GM19463 (cell line): ENCODE data around the gene GALNT8.
"Not testable (repeated sequence)": the region's sequence is repeated elsewhere in the genome, so short reads cannot be mapped to it uniquely, and the experiment has no call there.

ENCODE experiments used
- ATAC-seq: cut with Tn5 transposase; IDR thresholded peaks from one replicate; pipeline ENCODE4 v1.9.1; 2021; ENCODE audit warnings: mild to moderate bottlenecking, moderate library complexity; ENCODE audit not compliant: unreplicated experiment

GALNT8 gene, protein sequence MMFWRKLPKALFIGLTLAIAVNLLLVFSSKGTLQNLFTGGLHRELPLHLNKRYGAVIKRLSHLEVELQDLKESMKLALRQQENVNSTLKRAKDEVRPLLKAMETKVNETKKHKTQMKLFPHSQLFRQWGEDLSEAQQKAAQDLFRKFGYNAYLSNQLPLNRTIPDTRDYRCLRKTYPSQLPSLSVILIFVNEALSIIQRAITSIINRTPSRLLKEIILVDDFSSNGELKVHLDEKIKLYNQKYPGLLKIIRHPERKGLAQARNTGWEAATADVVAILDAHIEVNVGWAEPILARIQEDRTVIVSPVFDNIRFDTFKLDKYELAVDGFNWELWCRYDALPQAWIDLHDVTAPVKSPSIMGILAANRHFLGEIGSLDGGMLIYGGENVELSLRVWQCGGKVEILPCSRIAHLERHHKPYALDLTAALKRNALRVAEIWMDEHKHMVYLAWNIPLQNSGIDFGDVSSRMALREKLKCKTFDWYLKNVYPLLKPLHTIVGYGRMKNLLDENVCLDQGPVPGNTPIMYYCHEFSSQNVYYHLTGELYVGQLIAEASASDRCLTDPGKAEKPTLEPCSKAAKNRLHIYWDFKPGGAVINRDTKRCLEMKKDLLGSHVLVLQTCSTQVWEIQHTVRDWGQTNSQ

DNA sequence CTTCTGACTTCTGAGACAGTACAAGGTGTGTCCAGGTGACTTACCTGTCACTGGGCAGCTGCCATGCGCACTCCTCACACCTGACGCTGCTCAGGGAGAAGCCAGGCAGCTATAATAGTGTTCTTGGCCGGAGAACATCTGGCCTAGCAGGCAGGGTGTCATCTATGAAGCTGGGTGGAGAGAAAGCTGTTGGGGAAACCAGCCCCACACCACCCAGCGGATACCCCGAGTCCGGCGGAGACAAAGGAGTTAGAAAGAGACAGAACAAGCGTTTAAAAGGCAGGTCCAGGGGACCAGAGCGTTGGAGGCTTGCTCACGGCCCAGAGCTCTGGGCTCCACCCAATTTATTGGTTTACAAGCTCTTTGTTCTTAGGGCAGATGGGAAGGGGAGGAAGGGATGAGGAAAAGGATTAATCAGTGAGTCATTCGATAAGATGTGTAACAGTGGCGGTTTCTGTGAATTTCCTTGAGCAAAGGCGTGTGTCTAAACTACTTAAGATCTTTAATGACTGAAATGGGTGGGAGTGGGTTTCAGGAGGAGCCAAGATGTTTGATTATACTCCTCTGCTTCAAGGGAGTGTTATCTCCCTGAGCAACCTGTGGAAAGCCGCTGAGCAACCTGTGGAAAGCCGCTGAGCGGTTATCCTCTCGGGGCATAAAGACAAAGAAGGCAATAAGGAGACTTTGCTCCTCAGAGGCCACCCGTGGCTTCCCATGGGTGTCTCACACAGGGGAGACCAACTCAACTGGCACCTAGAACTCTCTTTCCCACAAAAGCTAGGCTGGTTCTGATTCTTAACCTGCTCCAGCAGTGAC lies at the start of gene GALNT8:
TSS of gene GALNT8 (plus strand) at position 580 of the 816 bp plus-strand sequence. CDS start 278 bp downstream, outside the sequence.
- ATAC-seq, result no peak

DNA sequence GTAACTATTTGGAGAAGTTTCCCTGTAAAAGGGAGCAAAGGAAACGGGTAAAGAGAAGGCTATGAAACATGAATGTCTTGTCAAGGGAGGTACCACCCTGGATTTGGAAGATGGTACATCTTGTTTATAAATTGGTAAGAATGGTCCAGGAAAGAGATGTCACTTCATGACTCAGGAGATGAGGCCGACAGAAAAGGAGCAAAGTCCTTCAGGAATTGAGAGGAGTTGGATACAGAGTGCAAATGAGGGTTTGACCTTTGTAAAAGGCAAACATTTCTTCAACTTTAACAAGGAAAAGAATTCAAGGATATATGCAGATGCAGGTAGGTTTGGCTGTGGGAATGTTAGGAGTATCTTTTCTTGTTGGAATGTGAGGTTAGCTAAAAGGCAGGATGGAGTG lies 40.5 kb upstream of the GALNT8 start:
- ATAC-seq, result no peak

DNA sequence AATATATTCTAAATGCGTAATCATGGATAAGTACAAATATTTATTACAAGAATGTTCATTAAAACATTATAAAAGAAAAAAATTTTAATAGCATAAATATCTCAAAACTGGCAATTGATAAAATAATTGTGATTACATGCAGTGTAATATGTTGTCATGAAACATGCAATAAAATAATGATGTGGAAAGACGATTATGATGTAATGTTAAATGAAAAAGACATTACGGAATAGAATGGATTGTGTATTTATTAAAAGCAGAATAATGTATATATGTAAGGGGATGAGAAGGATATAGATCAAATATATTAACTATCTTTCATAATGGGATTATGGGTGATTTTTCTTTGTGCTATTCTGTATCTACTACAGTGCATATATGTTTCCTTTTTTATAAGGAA lies 38.5 kb upstream of the GALNT8 start:
- ATAC-seq, result no peak

DNA sequence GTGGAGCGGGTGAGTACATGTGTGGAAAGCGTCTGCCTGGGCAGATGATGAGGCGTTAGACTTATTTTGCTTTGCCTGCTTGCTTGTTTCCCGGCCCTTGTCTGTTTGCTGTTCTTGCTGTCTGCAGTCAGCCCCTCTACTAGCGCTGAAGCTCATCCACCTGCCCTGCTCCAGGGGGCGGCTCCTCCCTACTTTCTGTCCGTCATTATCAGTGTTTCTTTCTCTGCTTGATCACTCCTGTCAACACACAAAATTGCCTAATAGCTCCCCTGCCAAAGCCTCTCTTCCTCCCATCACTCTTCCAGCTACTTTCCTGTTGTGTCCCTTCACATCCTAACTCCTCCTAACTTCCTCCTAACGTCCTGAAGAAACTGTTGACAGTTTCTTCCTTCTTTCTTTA lies 34.9 kb upstream of the GALNT8 start:
- ATAC-seq, result no peak

- no peak for ATAC-seq
Observed at GRCh38 chr12:4690760-4691159, 29.4 kb upstream of the GALNT8 start.

DNA sequence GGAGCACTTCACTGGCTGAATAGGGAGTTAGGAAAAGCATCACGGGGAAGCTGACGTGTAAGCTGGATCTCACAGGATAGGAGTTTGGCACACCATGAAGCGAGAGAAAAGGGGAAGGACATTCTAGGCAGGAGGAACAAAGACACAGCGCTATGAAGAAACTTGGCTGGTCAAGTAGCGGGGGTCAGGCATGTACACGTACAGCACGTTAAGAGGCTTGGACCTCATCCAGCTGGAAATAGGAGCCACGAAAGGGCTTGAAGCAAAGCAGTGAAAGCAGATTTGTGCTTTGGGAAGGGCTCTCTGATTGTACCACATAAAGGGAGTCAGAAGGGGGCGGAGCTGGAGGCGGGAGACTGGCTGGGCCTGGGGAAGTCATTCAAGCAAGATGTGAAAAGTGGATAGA lies 19.6 kb upstream of the GALNT8 start:
- ATAC-seq, result no peak

DNA sequence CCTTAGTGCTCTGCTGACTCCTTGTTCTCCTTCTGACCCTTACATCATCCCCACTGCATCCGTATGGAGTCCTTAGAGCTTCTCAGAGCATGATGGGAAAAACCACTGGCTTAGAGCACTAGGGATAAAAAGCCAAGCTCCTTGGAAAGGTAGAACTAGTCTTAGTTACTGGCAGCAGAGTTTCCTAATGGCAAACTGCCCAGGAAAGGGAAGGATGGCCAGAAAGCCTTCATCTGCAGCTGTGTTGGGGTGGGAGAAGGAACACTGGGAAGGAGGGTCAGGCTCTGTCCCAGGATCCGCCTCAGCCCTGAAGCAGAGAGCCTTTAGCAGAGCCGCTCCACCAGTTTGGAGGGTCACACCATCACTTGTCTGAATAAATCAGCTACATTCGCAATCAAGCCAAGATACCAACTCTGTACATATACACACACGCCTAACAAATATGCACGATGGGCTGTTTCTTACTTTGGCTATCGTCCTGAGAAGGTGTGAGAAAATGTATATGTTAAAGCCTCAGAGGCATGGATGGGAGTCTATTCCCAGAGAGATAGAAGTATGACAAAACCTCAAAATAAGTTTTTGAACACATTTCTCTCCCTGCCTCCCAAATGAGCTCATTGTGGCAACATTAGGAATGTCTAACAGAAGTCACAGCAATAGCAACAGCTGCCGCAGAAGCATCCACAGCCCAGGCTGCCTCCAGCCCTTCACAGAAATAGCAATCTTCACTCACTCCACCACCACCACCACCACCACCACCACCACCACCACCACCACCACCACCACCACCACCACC lies 18.6 kb upstream of the GALNT8 start:
- no peak for ATAC-seq

DNA sequence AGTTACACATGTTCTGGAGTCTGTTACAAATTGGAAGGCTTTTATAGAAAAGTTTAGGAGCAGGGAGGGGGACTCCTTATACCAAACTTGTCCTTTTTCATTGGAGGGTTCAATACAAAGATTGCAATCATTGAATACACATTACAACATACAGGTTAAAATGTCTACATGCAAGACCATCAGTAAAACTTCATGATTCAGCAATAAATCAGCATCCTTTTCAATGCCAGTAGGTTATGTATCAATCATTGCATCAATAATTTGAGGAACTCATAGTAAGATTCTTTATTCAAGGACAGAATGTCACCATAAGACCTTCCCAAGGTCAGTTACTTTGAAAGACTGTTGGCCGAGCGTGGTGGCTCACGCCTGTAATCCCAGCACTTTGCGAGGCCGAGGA lies 16.5 kb upstream of the GALNT8 start:
- no peak for ATAC-seq

DNA sequence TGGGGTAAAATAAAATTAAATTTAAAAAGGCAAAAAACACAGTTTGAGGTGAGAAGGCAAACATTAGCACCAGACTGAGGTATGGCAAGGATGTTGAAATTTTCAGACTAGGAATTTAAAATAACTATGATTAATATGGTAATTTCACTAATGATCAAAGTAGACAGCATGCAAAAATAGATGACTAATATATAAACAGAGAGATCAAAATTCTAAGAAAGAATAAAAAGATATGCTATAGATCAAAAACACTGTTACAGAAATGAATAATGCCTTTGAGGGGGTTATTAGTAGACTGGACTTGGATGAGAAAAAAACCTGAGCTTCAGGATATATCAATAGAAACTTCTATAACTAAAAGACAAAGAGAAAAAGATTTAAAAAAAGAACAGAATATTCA lies 14.4 kb upstream of the GALNT8 start:
- ATAC-seq, result no peak

DNA sequence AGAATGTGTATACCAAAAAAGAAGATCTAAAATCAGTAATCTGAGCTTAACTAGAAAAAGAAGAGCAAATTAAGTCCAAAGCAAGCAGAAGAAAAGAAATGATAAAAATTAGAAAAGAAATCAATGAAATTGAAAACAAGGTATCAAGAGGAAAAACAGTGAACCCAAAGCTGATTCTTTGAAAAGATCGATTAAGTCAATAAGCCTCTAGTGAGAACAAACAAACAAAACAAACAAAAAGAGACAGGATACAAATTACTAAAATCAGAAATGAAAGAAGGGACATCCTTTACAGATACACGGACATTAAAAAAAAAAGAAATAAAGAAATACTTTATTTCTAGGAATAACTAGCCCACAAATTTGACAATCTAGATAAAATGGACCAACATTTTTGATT lies 12.9 kb upstream of the GALNT8 start:
- ATAC-seq, result no peak

GRCh38 chr12:4710113-4710512 lies 10.1 kb upstream of the GALNT8 start:
- ATAC-seq, result no peak

DNA sequence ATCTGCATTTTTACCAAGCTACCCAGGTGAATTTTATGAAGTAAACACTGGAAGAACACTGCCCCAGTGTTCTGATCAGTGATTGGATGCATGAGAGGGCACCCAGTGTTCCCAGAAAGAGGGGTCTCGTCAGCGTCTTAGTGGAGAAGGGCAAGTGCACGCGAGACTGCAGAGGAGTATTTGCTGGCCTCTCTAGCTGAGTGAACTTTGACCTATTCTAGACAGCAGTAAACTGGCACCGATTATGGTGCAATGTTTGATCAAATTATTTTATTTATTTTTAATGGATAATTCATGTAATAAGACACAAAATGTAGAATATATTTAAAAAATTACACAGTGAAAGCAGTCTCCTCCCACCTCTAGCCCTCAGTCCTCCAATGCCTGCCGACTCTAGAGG lies 5.3 kb upstream of the GALNT8 start:
- ATAC-seq, result no peak

DNA sequence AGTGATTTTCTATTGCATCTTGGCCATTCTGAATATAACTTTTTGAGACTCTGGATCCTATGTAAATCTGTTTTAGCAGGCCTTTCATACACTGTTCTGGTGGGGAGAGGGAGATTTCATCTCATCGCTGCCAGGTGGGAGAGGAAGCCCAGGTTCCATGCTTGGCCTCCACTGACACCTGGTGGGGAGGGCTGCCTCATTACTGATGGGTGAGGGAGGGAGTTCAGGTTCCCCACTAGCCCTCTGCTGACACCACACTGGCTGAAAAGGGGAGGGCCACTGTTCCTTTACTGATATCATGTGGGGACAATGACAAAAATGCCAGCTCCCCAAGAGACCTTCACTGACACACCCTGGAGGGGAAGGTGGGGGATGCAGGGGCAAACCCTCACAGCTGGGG lies 2.4 kb upstream of the GALNT8 start:
- ATAC-seq, result no peak

- ATAC-seq, result no peak
Observed at GRCh38 chr12:4720637-4720995, 416 bp downstream of the GALNT8 start.

- ATAC-seq, result not testable (repeated sequence)
Observed at GRCh38 chr12:4721587-4721986, 1.4 kb downstream of the GALNT8 start.

DNA sequence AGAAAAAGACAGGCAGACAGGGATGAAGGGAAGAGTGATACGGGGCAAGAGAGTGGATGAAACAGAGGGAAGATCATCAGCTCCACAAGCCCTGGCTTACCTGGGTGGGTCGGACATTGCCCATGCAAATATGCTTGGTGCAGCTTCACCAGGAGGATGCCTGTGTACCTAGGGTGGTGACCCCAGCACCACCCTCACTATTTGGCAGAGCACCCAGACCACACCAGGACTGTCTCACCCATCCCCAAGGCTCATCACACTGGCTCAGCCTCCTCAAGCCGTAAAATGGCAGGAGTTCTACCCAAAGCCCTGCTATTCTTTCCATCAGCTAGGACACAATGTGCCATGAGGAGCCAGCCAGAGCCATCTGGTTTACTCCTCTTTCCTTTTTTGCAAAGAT lies 3.0 kb downstream of the GALNT8 start:
- ATAC-seq, result no peak

DNA sequence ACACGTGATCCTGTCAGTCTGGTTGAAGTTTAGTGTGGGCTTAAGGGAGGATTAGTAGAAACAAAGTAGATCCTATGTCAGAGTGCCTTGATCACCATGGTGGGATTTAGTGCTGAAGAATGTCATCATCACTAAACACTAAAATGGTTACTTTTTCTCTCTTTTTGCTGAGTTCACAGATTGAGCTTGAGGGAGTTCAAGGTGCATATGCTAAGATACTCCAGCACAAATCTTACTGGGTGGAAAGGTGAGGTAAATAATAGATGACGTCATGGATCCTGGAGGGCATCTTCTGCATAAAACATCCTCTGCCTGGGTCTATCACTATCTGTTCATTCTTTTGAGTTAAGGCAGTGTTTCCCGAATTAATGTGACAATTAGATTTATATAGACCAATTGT lies 4.9 kb downstream of the GALNT8 start:
- ATAC-seq, result no peak

GRCh38 chr12:4734625-4735340 lies 14.6 kb downstream of the GALNT8 start:
- ATAC-seq, result no peak

DNA sequence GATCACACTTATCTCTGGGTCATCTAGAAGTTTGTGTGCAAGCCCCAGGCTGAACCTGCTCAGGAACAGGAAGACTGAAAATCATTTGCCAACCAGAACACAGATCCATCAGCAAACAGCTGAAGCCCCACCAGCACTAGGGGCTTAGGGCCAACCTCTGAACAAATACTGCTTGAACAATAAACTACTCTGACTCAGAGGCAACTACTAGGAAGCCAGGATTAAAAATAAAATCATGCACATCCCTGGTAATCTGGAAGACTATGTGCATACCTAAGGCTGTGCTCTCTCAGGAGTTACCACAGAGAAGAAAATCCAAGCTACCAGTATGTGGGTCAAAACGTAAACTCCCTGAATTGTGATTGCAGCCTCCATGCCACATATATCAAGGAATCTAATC lies 15.9 kb downstream of the GALNT8 start:
- no peak for ATAC-seq

GRCh38 chr12:4738541-4738940 lies 18.3 kb downstream of the GALNT8 start:
- ATAC-seq, result no peak
